Neuronal stem cell (in vitro differentiated cells): Measurements from ENCODE around the gene CRYGB.
A peak's percentile ranks its signal among the peaks of the same experiment; 100 is the strongest.

Experiments
- DNase-seq: peaks from one replicate; pipeline ENCODE4 v3.0.0-alpha.2; 2013; ENCODE audit warnings: low spot score
- H2AFZ ChIP-seq: one replicate; pipeline ENCODE4 v1.6.1; 2013; ENCODE audit warnings: mild to moderate bottlenecking, low read length, inconsistent platforms
- H2AK5ac ChIP-seq: 2 replicates; pipeline ENCODE4 v1.6.1; 2013; ENCODE audit warnings: low read depth, mild to moderate bottlenecking, inconsistent platforms, low read length, moderate library complexity, mixed read lengths
- H2BK120ac ChIP-seq: 2 replicates; pipeline ENCODE4 v1.6.1; 2013; ENCODE audit warnings: low read depth, mild to moderate bottlenecking, inconsistent platforms, low read length, moderate library complexity, mixed read lengths
- H2BK12ac ChIP-seq: one replicate; pipeline ENCODE4 v1.6.1; 2013; ENCODE audit warnings: low read length, inconsistent platforms
- H2BK15ac ChIP-seq: 2 replicates; pipeline ENCODE4 v1.6.1; 2013; ENCODE audit warnings: mild to moderate bottlenecking, low read length, inconsistent platforms, mixed read lengths
- H2BK5ac ChIP-seq: one replicate; pipeline ENCODE4 v1.6.1; 2013; ENCODE audit warnings: inconsistent platforms, mild to moderate bottlenecking, low read length, moderate library complexity
- H3K14ac ChIP-seq: one replicate; pipeline ENCODE4 v1.6.1; 2013; ENCODE audit warnings: low read length, inconsistent platforms
- H3K18ac ChIP-seq: 2 replicates; pipeline ENCODE4 v1.6.1; 2013; ENCODE audit warnings: low read length, inconsistent platforms
- H3K23ac ChIP-seq: 2 replicates; pipeline ENCODE4 v1.6.1; 2013; ENCODE audit warnings: low read depth, mild to moderate bottlenecking, mixed read lengths, low read length, inconsistent platforms; ENCODE audit not compliant: poor library complexity
- H3K27ac ChIP-seq: replicated peaks from 3 replicates; pipeline ENCODE4 v1.5.1; 2013; ENCODE audit warnings: low read length, inconsistent platforms
- H3K27me3 ChIP-seq, 3 experiments: 2 replicates each; pipeline ENCODE4 v1.6.1; 2013; ENCODE audit warnings: low read length in 3 of 3, mild to moderate bottlenecking in 2 of 3, inconsistent platforms in 1 of 3, low read depth in 1 of 3, mixed read lengths in 1 of 3, moderate library complexity in 1 of 3; ENCODE audit not compliant: control insufficient read depth in 3 of 3, insufficient read depth in 3 of 3
- H3K36me3 ChIP-seq, 2 donors: replicated peaks in 1 of 2; 2 replicates each; pipeline ENCODE4 v1.6.1; 2013; ENCODE audit warnings: low read length in 2 of 2; ENCODE audit not compliant: control insufficient read depth in 2 of 2, insufficient read depth in 2 of 2
- H3K4ac ChIP-seq: 2 replicates; pipeline ENCODE4 v1.6.1; 2013; ENCODE audit warnings: inconsistent platforms, mild to moderate bottlenecking, low read length, moderate library complexity
- H3K4me1 ChIP-seq, 2 donors: 1 replicate in 1 of 2; 2 replicates in 1 of 2; pipeline ENCODE4 v1.6.1; 2013; ENCODE audit warnings: low read length in 2 of 2, low read depth in 1 of 2; ENCODE audit not compliant: control insufficient read depth in 2 of 2, insufficient read depth in 1 of 2
- H3K4me2 ChIP-seq: one replicate; pipeline ENCODE4 v1.6.1; 2013; ENCODE audit warnings: mild to moderate bottlenecking, low read length, inconsistent platforms; ENCODE audit not compliant: insufficient read depth, poor library complexity, severe bottlenecking
- H3K4me3 ChIP-seq, 2 donors: 2 replicates each; pipeline ENCODE4 v1.5.1; 2013; ENCODE audit warnings: low read length in 2 of 2, mild to moderate bottlenecking in 2 of 2, inconsistent platforms in 1 of 2, moderate library complexity in 1 of 2
- H3K79me1 ChIP-seq: one replicate; pipeline ENCODE4 v1.6.1; 2013; ENCODE audit warnings: low read depth, mild to moderate bottlenecking, inconsistent platforms, low read length, moderate library complexity
- H3K9ac ChIP-seq: one replicate; pipeline ENCODE4 v1.6.1; 2013; ENCODE audit warnings: mild to moderate bottlenecking, low read depth, low read length, inconsistent platforms; ENCODE audit not compliant: poor library complexity
- H3K9me3 ChIP-seq, 2 donors: replicated peaks in 1 of 2; 2 replicates each; pipeline versions ENCODE3 to v1.6.1; 2013; ENCODE audit warnings: low read length in 2 of 2, mild to moderate bottlenecking in 2 of 2, inconsistent platforms in 1 of 2, low read depth in 1 of 2, mixed read lengths in 1 of 2, moderate library complexity in 1 of 2; ENCODE audit not compliant: control insufficient read depth in 2 of 2, insufficient read depth in 1 of 2
- H4K8ac ChIP-seq: one replicate; pipeline ENCODE4 v1.6.1; 2013; ENCODE audit warnings: low read depth, mild to moderate bottlenecking, inconsistent platforms, low read length, moderate library complexity
- H4K91ac ChIP-seq: one replicate; pipeline ENCODE4 v1.6.1; 2013; ENCODE audit warnings: low read length, low read depth, mild to moderate bottlenecking, inconsistent platforms; ENCODE audit not compliant: poor library complexity
- WGBS, 2 donors: extraction: QIAGEN DNeasy Blood & Tissue Kit; methylation state at CpG; one replicate each; pipeline ENCODE4 v1.1.7; 2013; ENCODE audit warnings: missing lambda C conversion rate in 2 of 2, mixed read lengths in 1 of 2; ENCODE audit not compliant: insufficient read length in 2 of 2, insufficient replicate concordance in 1 of 2; ENCODE audit errors: extremely low coverage in 2 of 2; 5-methylcytosine and 5-hydroxymethylcytosine counted together

The CRYGB gene

DNA sequence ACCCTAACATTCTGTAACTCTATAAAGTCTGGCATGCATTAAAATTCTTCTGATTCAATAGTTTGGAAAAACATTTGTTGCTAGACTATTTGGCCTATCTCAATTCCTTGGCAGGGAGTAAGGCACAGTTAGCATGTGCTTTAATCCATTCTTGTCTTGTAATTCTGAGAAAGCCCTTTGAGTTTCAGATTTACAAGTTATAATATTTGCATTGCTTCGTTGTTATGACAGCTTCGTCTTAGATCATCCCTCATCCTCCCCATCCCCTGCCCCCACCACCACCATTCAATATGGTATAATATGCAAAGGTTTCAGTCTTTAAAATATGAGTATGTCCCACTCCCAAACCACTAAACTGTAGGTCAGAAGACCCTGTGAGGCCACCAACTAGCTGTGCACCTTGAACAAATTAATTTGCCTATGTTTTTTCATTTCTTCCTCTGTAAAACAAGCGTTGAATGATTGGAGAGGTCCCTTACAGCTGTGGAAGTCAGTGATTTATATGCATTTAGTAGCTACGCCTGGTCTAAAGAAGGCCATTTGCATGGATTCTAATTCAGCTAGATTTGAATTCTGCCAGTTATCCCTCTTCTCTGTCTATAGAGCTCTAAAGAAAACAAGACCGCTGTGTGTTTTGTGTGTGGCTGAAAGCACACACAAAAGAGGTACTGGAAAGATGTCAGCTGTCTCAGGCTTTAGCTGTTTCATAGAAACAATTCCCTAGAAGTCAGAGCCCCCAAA is 43.3 kb upstream of the CRYGB start:
- no peak overlapping the region for H4K91ac ChIP-seq
- H3K14ac ChIP-seq: no peak overlapping the region
- no peak overlapping the region for H2BK12ac ChIP-seq
- H3K79me1 ChIP-seq: no peaks in the 10 kb centered on the region
- H2BK5ac ChIP-seq: no peak overlapping the region
- H3K9ac ChIP-seq: no peak overlapping the region
- peak overlapping the region; percentile 84 for H3K27ac ChIP-seq
- H3K36me3 ChIP-seq: no peaks in the 10 kb centered on the region
- H2BK120ac ChIP-seq: no peak overlapping the region
- H3K27me3 ChIP-seq: no peaks in the 10 kb centered on the region
- H3K18ac ChIP-seq: no peak overlapping the region
- no peak overlapping the region for H2BK15ac ChIP-seq
- H3K4me1 ChIP-seq: peaks cover 17 to 53% of the 10 kb centered on the region in 2 donors
- H3K4me3 ChIP-seq: peak overlapping the region in 1 of 2 donors; percentile 37
- no peak overlapping the region for H4K8ac ChIP-seq
- peak; percentile 47 for DNase-seq
- no peak overlapping the region for H2AK5ac ChIP-seq
- no peak overlapping the region for H3K4ac ChIP-seq
- no peaks in the 10 kb centered on the region for H3K9me3 ChIP-seq
- peak overlapping the region; percentile 69 for H2AFZ ChIP-seq
- no peak overlapping the region for H3K23ac ChIP-seq
- peak overlapping the region; percentile 34 for H3K4me2 ChIP-seq
- no CpG with 5 or more reads among the region's 5 CpGs for WGBS, 2 donors

DNA sequence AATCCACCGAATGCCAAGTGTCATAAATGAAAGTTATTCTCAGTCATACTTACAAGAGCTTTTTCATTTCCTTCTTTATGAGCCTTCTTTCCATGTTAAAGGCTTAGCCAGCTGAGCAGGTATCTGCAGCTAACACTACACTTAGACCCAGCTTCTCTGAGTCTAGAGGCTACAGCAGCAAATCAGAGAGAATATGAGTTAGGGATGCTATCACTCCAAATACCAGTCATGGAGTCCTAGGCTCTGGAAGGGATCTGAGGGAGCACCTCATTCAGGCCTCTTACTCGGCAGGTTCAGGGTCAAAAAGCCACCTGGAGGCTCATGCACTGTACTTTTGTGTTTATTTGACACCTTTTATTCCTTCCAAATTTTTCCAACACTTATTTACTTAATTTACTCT is 40.9 kb upstream of the CRYGB start:
- Histone ChIP-seq H3K9me3 (no peaks in the 10 kb centered on the region), H3K36me3 (no peaks in the 10 kb centered on the region), H3K9ac (no peak overlapping the region), H3K79me1 (no peaks in the 10 kb centered on the region), H2BK120ac (no peak overlapping the region), H3K4me1 (peaks cover 16 to 44% of the 10 kb centered on the region in 2 donors), H4K8ac (no peak overlapping the region), H3K4me3 (no peak overlapping the region), H3K4me2 (no peak overlapping the region), H3K4ac (no peak overlapping the region), H3K14ac (no peak overlapping the region), H2AK5ac (no peak overlapping the region), H3K23ac (no peak overlapping the region), H2BK5ac (no peak overlapping the region), H4K91ac (no peak overlapping the region), H2BK12ac (no peak overlapping the region), H2AFZ (peak overlapping the region; percentile 36), H2BK15ac (no peak overlapping the region), H3K27me3 (no peaks in the 10 kb centered on the region), H3K27ac (no peak overlapping the region), H3K18ac (no peak overlapping the region)
- no peak for DNase-seq
- WGBS, 2 donors: no CpG with 5 or more reads among the region's 2 CpGs

DNA sequence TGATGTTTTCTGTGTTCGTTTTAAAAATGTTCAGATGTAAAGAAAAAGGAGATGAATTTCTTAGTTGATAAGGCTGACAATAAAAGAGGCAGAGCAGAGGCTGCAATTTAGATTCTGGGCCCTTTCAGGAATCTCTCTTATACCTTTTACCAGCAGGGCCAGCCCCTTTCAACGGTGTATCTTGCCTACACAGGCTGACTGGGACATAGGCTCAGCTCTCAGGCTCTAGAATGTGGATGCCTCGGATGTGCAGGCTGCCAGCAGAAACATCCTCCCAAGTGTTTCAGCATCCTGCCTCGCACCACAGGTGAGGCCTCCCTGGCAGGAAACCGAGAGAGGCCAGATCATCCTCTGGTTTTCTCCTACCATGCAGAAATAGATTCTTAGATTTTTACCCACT is 40.5 kb upstream of the CRYGB start:
- Histone ChIP-seq H3K27me3 (no peaks in the 10 kb centered on the region), H2AFZ (peak overlapping the region; percentile 36), H4K8ac (no peak overlapping the region), H3K18ac (no peak overlapping the region), H3K4me3 (no peak overlapping the region), H3K36me3 (no peaks in the 10 kb centered on the region), H2BK15ac (no peak overlapping the region), H3K4ac (no peak overlapping the region), H3K23ac (no peak overlapping the region), H4K91ac (no peak overlapping the region), H3K79me1 (no peaks in the 10 kb centered on the region), H3K9ac (no peak overlapping the region), H2AK5ac (no peak overlapping the region), H3K14ac (no peak overlapping the region), H2BK12ac (no peak overlapping the region), H3K9me3 (no peaks in the 10 kb centered on the region), H3K27ac (no peak overlapping the region), H2BK120ac (no peak overlapping the region), H3K4me2 (no peak overlapping the region), H3K4me1 (peaks cover 16 to 44% of the 10 kb centered on the region in 2 donors), H2BK5ac (no peak overlapping the region)
- no peak for DNase-seq
- WGBS, 2 donors: no CpG with 5 or more reads among the region's 5 CpGs

DNA sequence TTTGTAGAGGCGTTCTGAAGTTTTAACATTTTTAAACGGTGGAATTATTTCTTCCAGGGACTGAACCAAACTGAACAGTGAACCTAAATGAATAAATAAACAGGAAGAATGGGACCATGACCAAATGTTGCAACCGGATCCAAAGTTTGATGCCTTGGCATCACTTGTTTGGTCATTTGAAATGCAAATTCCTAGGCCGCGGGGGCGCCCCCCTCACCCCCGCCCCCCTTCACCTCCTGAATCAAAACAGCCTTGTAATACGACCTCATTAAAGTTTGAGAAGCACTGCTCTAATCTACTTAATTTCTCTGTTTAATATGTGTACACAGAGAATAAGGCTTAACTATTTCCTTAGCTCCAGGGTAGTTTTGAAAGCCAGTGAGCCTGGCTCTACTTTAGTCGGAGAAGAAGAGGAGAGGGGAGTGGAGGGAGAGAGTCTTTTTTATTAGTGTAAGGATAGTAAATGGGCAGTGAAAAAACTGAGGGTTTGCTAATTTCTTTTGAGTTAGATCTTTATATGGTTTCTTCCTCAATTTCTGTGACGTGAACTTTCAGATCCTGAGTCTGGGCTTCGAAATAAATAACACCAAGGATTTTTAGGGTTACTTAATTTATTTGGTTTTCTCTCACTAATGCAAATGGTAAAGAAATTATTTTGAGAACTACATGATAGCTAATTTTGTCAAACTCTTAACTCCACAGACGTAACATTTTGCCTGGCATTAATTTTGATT is 38.2 kb upstream of the CRYGB start:
- Histone ChIP-seq H2AFZ (peak overlapping the region; percentile 78), H2BK5ac (no peak overlapping the region)
- WGBS, 2 donors: no CpG with 5 or more reads among the region's 12 CpGs

More for the DNA sequence above, 38.2 kb upstream of the CRYGB start:
- H3K4me3 ChIP-seq: no peak overlapping the region
- H3K4me2 ChIP-seq: peak overlapping the region; percentile 43
- H3K27ac ChIP-seq: no peak overlapping the region
- no peak overlapping the region for H3K4ac ChIP-seq
- H2BK12ac ChIP-seq: no peak overlapping the region
- no peaks in the 10 kb centered on the region for H3K27me3 ChIP-seq
- no peak overlapping the region for H3K14ac ChIP-seq
- no peak overlapping the region for H2BK15ac ChIP-seq
- no peak for DNase-seq
- no peaks in the 10 kb centered on the region for H3K79me1 ChIP-seq
- no peak overlapping the region for H2BK120ac ChIP-seq
- no peak overlapping the region for H4K91ac ChIP-seq
- no peak overlapping the region for H2AK5ac ChIP-seq
- no peak overlapping the region for H4K8ac ChIP-seq
- H3K9me3 ChIP-seq: no peaks in the 10 kb centered on the region
- no peak overlapping the region for H3K23ac ChIP-seq
- H3K9ac ChIP-seq: no peak overlapping the region
- H3K18ac ChIP-seq: no peak overlapping the region
- H3K36me3 ChIP-seq: no peaks in the 10 kb centered on the region
- H3K4me1 ChIP-seq: peaks cover 10 to 35% of the 10 kb centered on the region in 2 donors
